Endothelial cell of umbilical vein (primary cell): ENCODE data around the gene DTX2. TPM values are rescaled to one million over a fixed set of nuclear protein-coding genes. Genes with fewer than 3 reads are reported as not detected.
"Not testable (repeated sequence)": the region's sequence is repeated elsewhere in the genome, so short reads cannot be mapped to it uniquely, and the experiment has no call there.

Experiments
- BruUV-seq: library from RNA; stranded (reverse); fragments of 400-500 nt; replicated peaks from 2 replicates; lab custom pipeline; 2021; lab: Mats Ljungman, UMichigan
- CTCF ChIA-PET: fragments of 300-600, 350-600 bp; sonication (Branson Sonifier 250); formaldehyde crosslinking; loops from one replicate; lab custom pipeline; 2021; ENCODE audit warnings: antibody characterized with exemption, inconsistent platforms; lab: Charles Lee
- POLR2A ChIA-PET: fragments of 300-600, 350-600 bp; sonication (Branson Sonifier 250); formaldehyde crosslinking; loops from one replicate; lab custom pipeline; 2021; ENCODE audit warnings: antibody characterized with exemption, inconsistent platforms; lab: Charles Lee
- DNase-seq: peaks from one replicate; pipeline ENCODE4 v3.0.0-alpha.2; 2011; ENCODE audit warnings: low read depth, low spot score
- FAIRE-seq: peaks from 2 replicates; lab custom pipeline; 2011; peaks lifted over from hg19 to GRCh38; lab: Jason Lieb, UNC
- H2AFZ ChIP-seq: 2 replicates; pipeline ENCODE4 v1.6.0; 2012; ENCODE audit warnings: low read depth, low read length, control low read depth, inconsistent platforms
- H3K27ac ChIP-seq: 2 replicates; pipeline ENCODE4 v1.5.1; 2011; ENCODE audit warnings: low read depth, mild to moderate bottlenecking, control low read depth, low read length, moderate library complexity; ENCODE audit not compliant: insufficient read depth
- H3K27me3 ChIP-seq, 2 experiments: 2 replicates each; pipeline versions ENCODE4 v1.6.0 to v1.6.1; 2011; ENCODE audit warnings: low read length in 2 of 2, mixed read lengths in 1 of 2; ENCODE audit not compliant: control insufficient read depth in 2 of 2, insufficient read depth in 2 of 2
- H3K36me3 ChIP-seq, 2 experiments: 2 replicates in 1 of 2; 3 replicates in 1 of 2; pipeline ENCODE4 v1.5.1; 2011; ENCODE audit warnings: low read length in 2 of 2, mild to moderate bottlenecking in 1 of 2, moderate library complexity in 1 of 2; ENCODE audit not compliant: control insufficient read depth in 2 of 2, insufficient read depth in 2 of 2; ENCODE audit errors: extremely low read depth in 1 of 2
- H3K4me1 ChIP-seq: 3 replicates; pipeline ENCODE4 v1.5.1; 2011; ENCODE audit warnings: mild to moderate bottlenecking, low read length; ENCODE audit not compliant: control insufficient read depth, insufficient read depth; ENCODE audit errors: extremely low read depth
- H3K4me2 ChIP-seq: 2 replicates; pipeline ENCODE4 v1.6.1; 2011; ENCODE audit warnings: low read length, control low read depth, mixed read lengths; ENCODE audit not compliant: insufficient read depth
- H3K4me3 ChIP-seq, 3 experiments: fragments of 200-600 bp in 1 of 3; sonication (generic), shearing (Covaris generic) in 1 of 3; replicated peaks in 1 of 3; 2 replicates each; pipeline ENCODE4 v1.5.1; 2011 to 2016; ENCODE audit warnings: control low read depth in 3 of 3, low read length in 3 of 3, mild to moderate bottlenecking in 2 of 3, inconsistent platforms in 1 of 3, low read depth in 1 of 3, moderate library complexity in 1 of 3; ENCODE audit not compliant: insufficient read depth in 1 of 3
- H3K79me2 ChIP-seq: 2 replicates; pipeline ENCODE4 v1.6.0; 2012; ENCODE audit warnings: low read length, inconsistent platforms; ENCODE audit not compliant: control insufficient read depth, insufficient read depth
- H3K9ac ChIP-seq: replicated peaks from 2 replicates; pipeline ENCODE3; 2011; ENCODE audit warnings: low read length, control low read depth; ENCODE audit not compliant: insufficient read depth; ENCODE audit errors: extremely low read depth
- H3K9me1 ChIP-seq: replicated peaks from 3 replicates; pipeline ENCODE4 v1.6.0; 2011; ENCODE audit warnings: mild to moderate bottlenecking, low read length; ENCODE audit not compliant: control insufficient read depth, insufficient read depth; ENCODE audit errors: extremely low read depth
- H3K9me3 ChIP-seq: replicated peaks from 2 replicates; pipeline ENCODE4 v1.5.1; 2012; ENCODE audit warnings: low read length, inconsistent platforms; ENCODE audit not compliant: control insufficient read depth, insufficient read depth
- H4K20me1 ChIP-seq: replicated peaks from 2 replicates; pipeline ENCODE3; 2011; ENCODE audit warnings: mild to moderate bottlenecking, low read length; ENCODE audit not compliant: control insufficient read depth, insufficient read depth; ENCODE audit errors: extremely low read depth
- FOS ChIP-seq: IDR thresholded peaks from 2 replicates; pipeline ENCODE4 v1.6.1; 2011; ENCODE audit warnings: mild to moderate bottlenecking, low read length, moderate library complexity, borderline replicate concordance; ENCODE audit not compliant: insufficient read depth
- GATA2 ChIP-seq: IDR thresholded peaks from 2 replicates; pipeline ENCODE4 v1.7.0; 2011; ENCODE audit warnings: low read depth, mild to moderate bottlenecking, moderate library complexity, mixed read lengths, low read length; ENCODE audit not compliant: insufficient read length, insufficient read depth
- JUN ChIP-seq: IDR thresholded peaks from 2 replicates; pipeline ENCODE4 v1.6.1; 2011; ENCODE audit warnings: borderline replicate concordance, low read depth; ENCODE audit not compliant: insufficient read length, insufficient read depth
- MAX ChIP-seq: IDR thresholded peaks from 2 replicates; pipeline ENCODE4 v1.6.1; 2011; ENCODE audit not compliant: insufficient read depth, insufficient read length
- POLR2A ChIP-seq: IDR thresholded peaks from 2 replicates; pipeline ENCODE4 v1.6.1; 2012; ENCODE audit warnings: low read depth, mild to moderate bottlenecking, control low read depth, low read length
- POLR2AphosphoS5 ChIP-seq: IDR thresholded peaks from 2 replicates; pipeline ENCODE4 v1.6.1; 2012; ENCODE audit warnings: low read depth, mild to moderate bottlenecking, control low read depth, low read length, moderate library complexity; ENCODE audit not compliant: insufficient read depth
- dilution Hi-C: fragments of 300-500 bp; cut with MboI; formaldehyde crosslinking; loops from one replicate; pipeline ENCODE4 v1.15.0; 2019; ENCODE audit warnings: low sequenced_read_pairs; ENCODE audit not compliant: extremely low pct_ligation_motif_present
- intact Hi-C: fragments of 100-400 bp; cut with micrococcal nuclease; formaldehyde crosslinking; loops from one replicate; pipeline ENCODE4 v1.10.0; 2022
- polyA plus RNA-seq, 4 experiments: library from polyadenylated mRNA; depleted of rRNA in 3 of 4; stranded (reverse) in 3 of 4; unstranded in 1 of 4; fragments of >200 nt; gene quantifications; 2 replicates each; pipeline versions ENCODE4 v1.2.1 to v1.2.3, GENCODE V29; 2011 to 2012; ENCODE audit warnings: missing spikeins in 1 of 4
- total RNA-seq: library from RNA; stranded (reverse); gene quantifications from 2 replicates; pipeline ENCODE4 v1.2.3, GENCODE V29; 2021

Gene DTX2
- total and polyA plus RNA-seq, 2 donors (not counting 3 experiments of a cell fraction or from before 2014, with no cell fraction given), result 8.5 to 17.1 TPM

- Histone ChIP-seq H3K9me1 (no peaks in the 10 kb centered on the region), H3K79me2 (no peaks in the 10 kb centered on the region), H2AFZ (no peak overlapping the region), H3K36me3 (no peaks in the 10 kb centered on the region), H3K9me3 (no peaks in the 10 kb centered on the region), H3K27me3 (no peaks in the 10 kb centered on the region), H3K4me2 (no peak overlapping the region), H4K20me1 (no peaks in the 10 kb centered on the region), H3K4me3 (no peak overlapping the region), H3K4me1 (no peaks in the 10 kb centered on the region), H3K27ac (no peak overlapping the region), H3K9ac (no peak overlapping the region)
- CTCF ChIA-PET, result no interaction called here
- POLR2A ChIA-PET, result no interaction called here
- dilution Hi-C loops, result no loop called here
- TF ChIP-seq GATA2 (no peak), MAX (no peak), FOS (no peak), POLR2A (no peak), POLR2AphosphoS5 (no peak), JUN (no peak)
- intact Hi-C loops, result no loop called here
- FAIRE-seq, result no peak
- no TSS peak for BruUV-seq
- DNase-seq, result no peak
Measured at GRCh38 chr7:76506081-76506440, 44.6 kb downstream of the DTX2 start.

- FAIRE-seq, CTCF ChIA-PET, H3K4me3 ChIP-seq, dilution Hi-C loops, intact Hi-C loops, H3K4me2 ChIP-seq, H3K27ac ChIP-seq, H3K36me3 ChIP-seq, H3K4me1 ChIP-seq, H3K27me3 ChIP-seq, POLR2A ChIA-PET, H2AFZ ChIP-seq, H3K79me2 ChIP-seq, BruUV-seq, H4K20me1 ChIP-seq, DNase-seq, H3K9me3 ChIP-seq, H3K9me1 ChIP-seq, H3K9ac ChIP-seq: not testable (repeated sequence)
Measured at GRCh38 chr7:76506643-76507042, 45.1 kb downstream of the DTX2 start.
